MM.1S (cell line): ENCODE measurements around the gene ADAMTS7.
"Not testable (repeated sequence)": the region's sequence is repeated elsewhere in the genome, so short reads cannot be mapped to it uniquely, and the experiment has no call there.

ENCODE experiments used
- EZH2phosphoT487 ChIP-seq: fragments of 300-600 bp; sonication (generic); IDR thresholded peaks from 2 replicates; pipeline ENCODE4 v1.6.1; 2018; ENCODE audit warnings: antibody characterized with exemption, low read length
- TF ChIP-seq, protein P1 (sequence below): fragments of 300-600 bp; sonication (generic); IDR thresholded peaks from 2 replicates; pipeline ENCODE4 v1.5.1; 2016; ENCODE audit warnings: antibody characterized with exemption, low read length, mixed read lengths

DNA sequence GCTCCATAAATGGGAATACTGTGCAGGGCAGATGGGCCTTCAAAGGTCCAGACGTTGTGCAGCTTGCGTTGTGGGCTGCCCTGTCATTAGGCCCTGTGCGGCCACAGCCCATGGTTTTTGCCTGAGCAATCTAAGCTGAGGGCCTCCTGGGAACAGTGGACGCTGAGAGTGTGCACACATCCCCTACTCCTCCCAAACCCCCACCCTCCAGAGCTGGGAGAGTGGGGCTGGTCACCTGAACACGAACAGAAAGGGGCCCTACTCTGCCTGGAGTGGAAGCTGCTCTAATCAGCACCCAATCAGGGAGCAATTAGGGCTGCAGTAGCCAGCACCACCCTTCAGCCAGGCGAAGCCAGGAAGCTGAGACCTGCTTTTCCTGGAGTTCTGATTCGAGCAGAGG is 12.2 kb downstream of the ADAMTS7 start:
- TF ChIP-seq, protein P1, sequence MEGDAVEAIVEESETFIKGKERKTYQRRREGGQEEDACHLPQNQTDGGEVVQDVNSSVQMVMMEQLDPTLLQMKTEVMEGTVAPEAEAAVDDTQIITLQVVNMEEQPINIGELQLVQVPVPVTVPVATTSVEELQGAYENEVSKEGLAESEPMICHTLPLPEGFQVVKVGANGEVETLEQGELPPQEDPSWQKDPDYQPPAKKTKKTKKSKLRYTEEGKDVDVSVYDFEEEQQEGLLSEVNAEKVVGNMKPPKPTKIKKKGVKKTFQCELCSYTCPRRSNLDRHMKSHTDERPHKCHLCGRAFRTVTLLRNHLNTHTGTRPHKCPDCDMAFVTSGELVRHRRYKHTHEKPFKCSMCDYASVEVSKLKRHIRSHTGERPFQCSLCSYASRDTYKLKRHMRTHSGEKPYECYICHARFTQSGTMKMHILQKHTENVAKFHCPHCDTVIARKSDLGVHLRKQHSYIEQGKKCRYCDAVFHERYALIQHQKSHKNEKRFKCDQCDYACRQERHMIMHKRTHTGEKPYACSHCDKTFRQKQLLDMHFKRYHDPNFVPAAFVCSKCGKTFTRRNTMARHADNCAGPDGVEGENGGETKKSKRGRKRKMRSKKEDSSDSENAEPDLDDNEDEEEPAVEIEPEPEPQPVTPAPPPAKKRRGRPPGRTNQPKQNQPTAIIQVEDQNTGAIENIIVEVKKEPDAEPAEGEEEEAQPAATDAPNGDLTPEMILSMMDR, result not testable (repeated sequence)
- not testable (repeated sequence) for TF ChIP-seq EZH2phosphoT487
